HFFc6 (cell line): ENCODE results near the gene JAK2. TPM values are rescaled to one million over a fixed set of nuclear protein-coding genes. Genes with fewer than 3 reads are reported as not detected.

Experiments
- DNase-seq: peaks from one replicate; pipeline ENCODE4 v3.0.0-alpha.2; 2018
- H3K27ac Mint-ChIP-seq: 2 replicates; pipeline ENCODE4 v1.8.0; 2020; ENCODE audit warnings: mild to moderate bottlenecking, mixed read lengths
- H3K27me3 Mint-ChIP-seq: 2 replicates; pipeline ENCODE4 v1.8.0; 2021; ENCODE audit warnings: mild to moderate bottlenecking, moderate library complexity, mixed read lengths; ENCODE audit not compliant: insufficient read depth
- H3K36me3 Mint-ChIP-seq: 2 replicates; pipeline ENCODE4 v1.8.0; 2021; ENCODE audit warnings: low read depth, mixed read lengths
- H3K4me1 Mint-ChIP-seq: 2 replicates; pipeline ENCODE4 v1.8.0; 2020; ENCODE audit warnings: low read depth, mixed read lengths
- H3K4me3 Mint-ChIP-seq: 2 replicates; pipeline ENCODE4 v1.8.0; 2020; ENCODE audit warnings: mild to moderate bottlenecking, moderate library complexity, mixed read lengths
- H3K9me3 Mint-ChIP-seq: 2 replicates; pipeline ENCODE4 v1.8.0; 2020; ENCODE audit warnings: mild to moderate bottlenecking, mixed read lengths
- CTCF ChIP-seq: fragments of 200-600 bp; sonication (generic); IDR thresholded peaks from 2 replicates; pipeline ENCODE4 v1.5.0; 2021; ENCODE audit warnings: antibody characterized with exemption, mild to moderate bottlenecking
- total RNA-seq, 6 experiments: library from RNA; stranded (reverse); fragmentation: NEBNext Ultra II Directional; extraction: Animal tissue kit (Norgen Biotek cat#: 25700); gene quantifications; 2 replicates in 1 of 6; 3 replicates in 5 of 6; pipeline ENCODE4 v1.2.3, GENCODE V29; 2021

JAK2 gene
- total RNA-seq, 6 experiments from 2014 or later = 5.0 to 6.5 (median 6.0) TPM

GRCh38 chr9:5113994-5114748, 129.1 kb downstream of the JAK2 start:
- H3K9me3 Mint-ChIP-seq = no peaks in the 10 kb centered on the region
- H3K4me3 Mint-ChIP-seq = no peak overlapping the region
- no peaks in the 10 kb centered on the region; the same call in 1 of the 2 replicates for H3K27me3 Mint-ChIP-seq
- no peak for TF ChIP-seq CTCF
- peaks cover 18% of the 10 kb centered on the region for H3K36me3 Mint-ChIP-seq
- H3K4me1 Mint-ChIP-seq = no peaks in the 10 kb centered on the region
- no peak for DNase-seq
- H3K27ac Mint-ChIP-seq = no peak overlapping the region

GRCh38 chr9:5122116-5122515, 137.0 kb downstream of the JAK2 start:
- H3K4me3 Mint-ChIP-seq = no peak overlapping the region
- no peaks in the 10 kb centered on the region for H3K9me3 Mint-ChIP-seq
- H3K36me3 Mint-ChIP-seq = peaks cover 11% of the 10 kb centered on the region
- no peak overlapping the region for H3K27ac Mint-ChIP-seq
- H3K27me3 Mint-ChIP-seq = no peaks in the 10 kb centered on the region
- H3K4me1 Mint-ChIP-seq = no peaks in the 10 kb centered on the region
- no peak for TF ChIP-seq CTCF
- DNase-seq = no peak

- TF ChIP-seq CTCF = no peak
- DNase-seq = no peak
- Mint-ChIP-seq H3K36me3 (peaks cover 11% of the 10 kb centered on the region), H3K27ac (no peak overlapping the region), H3K9me3 (no peaks in the 10 kb centered on the region), H3K4me3 (no peak overlapping the region), H3K27me3 (no peaks in the 10 kb centered on the region), H3K4me1 (no peaks in the 10 kb centered on the region)
Observed at GRCh38 chr9:5122516-5122915, 137.4 kb downstream of the JAK2 start.

GRCh38 chr9:5140151-5140550, 155.1 kb downstream of the JAK2 start:
- H3K27ac Mint-ChIP-seq = no peak overlapping the region
- H3K4me1 Mint-ChIP-seq = peaks cover 6% of the 10 kb centered on the region
- H3K36me3 Mint-ChIP-seq = peaks cover 19% of the 10 kb centered on the region
- no peak overlapping the region for H3K4me3 Mint-ChIP-seq
- H3K27me3 Mint-ChIP-seq = no peaks in the 10 kb centered on the region; the same call in 1 of the 2 replicates
- TF ChIP-seq CTCF = no peak
- DNase-seq = no peak
- H3K9me3 Mint-ChIP-seq = peaks cover 16% of the 10 kb centered on the region

- peaks cover 6% of the 10 kb centered on the region for H3K4me1 Mint-ChIP-seq
- H3K36me3 Mint-ChIP-seq = peaks cover 13% of the 10 kb centered on the region
- H3K4me3 Mint-ChIP-seq = no peak overlapping the region
- no peak for TF ChIP-seq CTCF
- H3K27ac Mint-ChIP-seq = no peak overlapping the region
- no peaks in the 10 kb centered on the region for H3K9me3 Mint-ChIP-seq
- no peaks in the 10 kb centered on the region for H3K27me3 Mint-ChIP-seq
- no peak for DNase-seq
Observed at GRCh38 chr9:5144217-5144616, 159.1 kb downstream of the JAK2 start.
